ENCODE data around the gene PCA3.

Gene PCA3

DNA sequence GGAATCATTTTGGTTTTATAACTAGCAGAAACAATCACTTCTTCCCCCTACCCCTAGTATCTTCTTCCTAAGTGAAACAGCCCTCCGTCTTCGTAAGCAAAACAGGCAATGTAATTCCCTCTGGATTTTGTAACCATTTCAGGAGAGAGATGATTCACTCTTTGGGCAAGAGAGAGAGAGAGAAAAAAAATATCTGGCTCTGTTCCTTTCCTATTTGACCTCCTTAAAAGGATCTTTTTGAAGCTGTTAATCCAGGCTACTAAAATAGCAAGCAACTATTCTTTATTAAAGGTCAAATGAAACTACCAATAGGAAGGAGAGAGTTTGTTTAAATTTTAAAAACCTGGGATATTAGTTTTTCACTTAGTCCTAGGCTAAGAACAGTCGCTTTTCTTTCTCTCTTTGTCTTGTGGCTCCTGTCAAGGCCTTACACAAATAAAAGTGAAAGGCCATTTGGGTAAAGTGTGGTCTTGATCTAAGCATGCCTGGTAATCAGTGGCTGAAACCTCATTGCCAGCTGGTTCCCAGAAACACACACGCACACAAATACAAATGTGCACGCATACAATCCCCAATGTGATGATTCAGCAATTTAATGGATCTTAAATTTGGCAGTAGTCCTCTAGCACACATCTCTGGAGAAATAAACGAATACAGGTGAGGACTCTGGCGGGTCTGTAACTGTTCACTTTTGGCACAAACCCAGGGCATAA lies 71.5 kb downstream of the PCA3 start:
- no peak for DNase-seq
